Activated T-helper 1 cell treated with anti-CD3 and anti-CD28 coated beads, Interleukin-2, amount 50 U/mL, for 16 hours (primary cell): Measurements from ENCODE around the gene VAT1.

Experiments used
- DNase-seq, 2 donors: peaks; one replicate each; pipeline ENCODE4 v3.0.0-alpha.2; 2020; ENCODE audit warnings: low read depth in 1 of 2, low spot score in 1 of 2

The VAT1 gene

DNA sequence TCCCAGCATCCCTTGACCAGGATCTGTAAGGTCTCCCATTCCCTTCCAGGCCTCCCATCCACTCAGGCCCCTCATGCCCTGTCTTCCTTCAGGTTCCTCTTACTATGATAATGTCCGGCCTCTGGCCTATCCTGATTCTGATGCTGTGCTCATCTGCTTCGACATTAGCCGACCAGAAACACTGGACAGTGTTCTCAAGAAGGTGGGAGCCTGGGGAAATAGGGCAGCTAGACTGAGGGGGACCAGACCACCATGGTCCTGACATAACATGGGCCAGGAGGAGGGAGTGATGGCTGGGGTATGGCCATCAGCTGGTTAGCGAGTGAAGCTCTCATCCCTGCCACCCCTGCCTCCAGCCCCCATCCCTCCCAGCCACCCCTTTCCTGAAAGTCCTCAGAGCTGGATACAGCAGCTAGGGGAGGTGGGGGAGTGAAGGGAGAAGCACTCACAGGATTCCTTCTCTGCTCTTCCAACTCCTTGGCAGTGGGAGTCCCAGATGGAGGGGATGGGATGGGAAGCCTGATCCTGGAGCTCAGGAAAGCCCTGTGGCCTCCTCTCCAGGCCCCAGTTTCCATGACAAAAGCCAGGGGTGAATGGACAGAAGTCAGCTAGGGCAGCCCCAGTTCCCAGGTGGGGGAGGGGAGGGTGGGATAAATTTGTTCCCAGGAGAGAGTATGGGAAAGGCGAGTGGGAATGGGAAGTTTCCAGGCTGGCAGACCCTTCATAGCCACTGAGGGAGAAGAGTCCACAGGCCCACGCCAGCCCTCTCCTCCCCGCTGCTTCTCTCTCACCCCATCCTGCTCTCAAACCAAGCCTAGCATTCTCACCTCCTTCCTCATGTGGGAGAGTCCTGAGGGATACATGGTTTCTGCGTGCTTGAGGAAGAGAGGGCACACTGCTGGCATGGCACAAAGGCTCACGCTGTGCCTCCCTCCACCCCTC, 5.2 kb upstream of the VAT1 start:
- DNase-seq: no peak

DNA sequence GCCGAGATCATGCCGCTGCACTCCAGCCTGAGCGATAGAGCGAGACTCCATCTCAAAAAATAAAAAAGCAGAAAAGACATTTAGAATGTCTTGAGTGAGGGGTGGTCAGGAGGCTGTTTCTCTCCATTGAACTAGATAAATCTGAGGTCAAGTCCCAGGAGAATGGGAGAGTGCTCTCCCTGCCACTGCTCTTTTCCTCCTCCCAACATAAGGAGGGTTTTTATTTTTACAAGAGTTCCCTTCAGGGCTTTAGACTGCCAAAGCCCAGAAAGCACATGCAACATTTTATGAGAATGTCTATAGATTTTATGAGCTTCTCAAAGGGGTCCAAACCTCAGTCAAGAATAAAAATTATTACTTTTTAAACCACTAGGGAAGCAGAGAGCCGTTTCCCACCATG, 4.4 kb upstream of the VAT1 start:
- DNase-seq: no peak

DNA sequence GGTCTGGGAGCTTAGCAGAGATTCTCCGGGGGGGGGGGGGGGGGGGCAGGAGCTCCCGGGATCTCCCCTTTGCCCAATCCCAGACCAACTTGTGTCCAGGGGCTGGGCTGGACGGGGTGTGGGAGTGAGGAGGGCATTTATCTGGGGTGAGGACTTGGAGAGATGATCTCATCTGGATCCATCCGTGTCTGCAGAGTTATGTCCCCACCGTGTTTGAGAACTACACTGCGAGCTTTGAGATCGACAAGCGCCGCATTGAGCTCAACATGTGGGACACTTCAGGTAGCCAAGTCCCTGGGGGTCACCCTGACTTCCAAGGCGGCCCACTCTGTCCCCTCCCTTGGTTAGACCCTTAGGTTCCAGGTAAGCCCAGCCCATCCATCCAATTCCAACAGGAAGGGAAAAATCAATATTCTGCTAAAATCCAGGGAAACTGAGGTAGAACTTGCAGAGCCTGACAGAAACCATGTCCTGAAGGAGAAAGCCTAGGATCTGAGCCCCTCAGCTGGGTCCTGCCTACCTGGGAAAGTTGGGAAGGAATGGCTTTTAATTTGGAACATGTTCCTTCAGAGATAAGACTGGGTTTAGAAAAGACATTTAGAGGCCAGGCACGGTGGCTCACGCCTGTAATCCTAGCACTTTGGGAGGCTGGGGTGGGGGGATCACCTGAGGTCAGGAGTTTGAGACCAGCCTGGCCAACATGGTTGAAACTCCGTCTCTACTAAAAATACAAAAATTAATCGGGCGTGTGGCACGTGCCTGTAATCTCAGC, 3.8 kb upstream of the VAT1 start:
- DNase-seq: no peak

DNA sequence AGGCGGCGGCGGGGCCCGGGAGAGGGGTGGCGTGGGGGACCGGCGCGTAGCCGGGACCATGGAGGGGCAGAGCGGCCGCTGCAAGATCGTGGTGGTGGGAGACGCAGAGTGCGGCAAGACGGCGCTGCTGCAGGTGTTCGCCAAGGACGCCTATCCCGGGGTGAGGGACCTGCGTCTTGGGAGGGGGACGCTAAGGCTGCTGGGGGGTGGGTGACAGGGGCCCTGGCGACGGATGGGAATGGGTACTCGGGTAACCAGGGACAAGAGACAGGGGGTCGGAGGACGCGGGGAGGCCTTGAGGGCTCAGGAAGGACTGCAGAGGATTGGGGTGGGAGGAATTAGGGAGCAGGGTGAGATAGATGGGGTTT, 3.1 kb upstream of the VAT1 start:
- DNase-seq: no peak

DNA sequence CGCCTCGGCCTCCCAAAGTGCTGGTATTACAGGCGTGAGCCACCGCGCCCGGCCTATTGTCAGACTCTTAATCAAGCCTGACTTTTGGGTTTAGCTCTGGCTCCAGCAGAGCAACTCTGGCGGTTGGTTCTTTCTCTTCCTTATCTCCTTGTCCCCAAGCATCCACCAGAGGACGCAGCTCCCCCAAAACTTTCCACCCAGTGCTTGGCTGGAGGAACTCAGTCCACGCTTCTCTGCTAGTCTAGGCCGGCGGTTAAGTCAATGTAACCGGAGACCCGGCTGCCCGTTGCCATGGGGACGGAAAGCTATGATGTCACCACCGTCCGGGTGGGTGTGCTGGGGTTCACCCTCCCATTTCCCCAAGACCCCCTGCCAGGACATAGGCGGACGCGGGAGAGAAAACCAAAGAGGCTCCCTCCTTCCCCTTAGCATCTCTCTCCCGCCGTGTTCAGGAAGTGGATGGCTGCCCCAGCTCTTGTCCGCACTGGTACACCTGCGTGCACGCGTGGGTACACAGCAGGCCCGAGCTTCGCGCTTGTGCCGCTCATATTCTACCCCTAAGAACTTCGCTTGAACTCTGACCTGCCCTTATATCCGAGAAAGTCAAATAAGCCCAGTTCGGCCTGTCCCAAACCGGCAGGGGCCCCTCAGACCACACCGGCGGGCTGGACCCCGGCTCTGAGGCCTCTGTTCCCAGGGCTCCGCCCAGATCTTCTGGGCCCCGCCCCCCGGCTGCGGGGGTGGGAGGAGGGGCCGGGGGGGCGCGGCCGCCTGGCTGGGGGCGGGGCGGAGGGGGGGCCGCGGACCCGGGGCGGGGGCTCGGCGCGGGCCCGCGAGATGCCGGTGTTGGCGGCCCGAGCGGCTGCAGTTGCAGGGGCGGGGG, 2.5 kb upstream of the VAT1 start, which contains the start of gene RND2:
Gene RND2, plus strand, starts transcription at position 825 of the 883 bp plus-strand sequence. CDS start 117 bp downstream, outside the sequence.
- peak; percentile 53 to 63 for DNase-seq

DNA sequence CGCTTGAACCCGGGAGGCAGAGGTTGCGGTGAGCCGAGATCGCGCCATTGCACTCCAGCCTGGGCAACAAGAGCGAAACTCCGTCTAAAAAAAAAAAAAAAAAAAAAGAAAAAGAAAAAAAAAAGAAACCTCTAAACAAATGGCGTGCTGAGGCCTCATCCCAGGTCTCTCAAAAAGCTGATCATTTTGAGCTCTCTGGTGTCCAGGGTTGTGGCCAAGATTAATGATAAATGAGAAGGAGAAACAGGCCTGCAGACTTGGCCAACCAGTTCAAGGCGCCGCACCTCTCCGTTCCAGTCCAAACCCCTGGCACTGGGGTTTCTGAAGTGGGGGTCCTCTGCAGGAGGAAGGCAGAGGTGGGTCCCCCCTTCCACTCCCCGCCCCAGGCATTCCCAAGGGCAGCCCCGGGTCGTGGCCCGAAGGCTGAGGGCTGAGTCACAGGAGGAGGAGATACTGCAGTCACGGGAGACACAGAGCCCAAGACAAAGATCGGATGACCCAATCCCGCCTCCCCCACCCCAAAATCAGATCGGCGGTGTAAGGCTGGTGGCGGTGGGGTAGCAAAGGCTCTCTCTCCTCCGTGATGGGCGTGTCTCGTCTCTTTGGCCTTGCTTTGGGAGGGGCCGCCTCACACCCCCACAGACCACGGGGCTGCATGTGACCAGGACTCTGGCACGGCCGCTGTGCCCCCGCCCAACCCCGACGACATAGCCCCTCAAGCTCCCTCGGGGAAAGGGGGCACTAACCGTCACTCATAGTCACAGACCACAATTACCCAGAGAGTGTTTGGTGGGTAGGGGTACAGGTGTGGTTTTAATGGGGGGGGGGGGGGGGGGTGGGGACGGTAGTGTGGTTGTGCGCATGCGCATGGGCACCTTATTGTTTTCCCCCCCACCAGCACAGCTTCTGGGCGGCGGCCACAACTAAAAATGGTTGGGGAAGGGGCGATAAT, 1.1 kb downstream of the VAT1 start:
- no peak for DNase-seq

DNA sequence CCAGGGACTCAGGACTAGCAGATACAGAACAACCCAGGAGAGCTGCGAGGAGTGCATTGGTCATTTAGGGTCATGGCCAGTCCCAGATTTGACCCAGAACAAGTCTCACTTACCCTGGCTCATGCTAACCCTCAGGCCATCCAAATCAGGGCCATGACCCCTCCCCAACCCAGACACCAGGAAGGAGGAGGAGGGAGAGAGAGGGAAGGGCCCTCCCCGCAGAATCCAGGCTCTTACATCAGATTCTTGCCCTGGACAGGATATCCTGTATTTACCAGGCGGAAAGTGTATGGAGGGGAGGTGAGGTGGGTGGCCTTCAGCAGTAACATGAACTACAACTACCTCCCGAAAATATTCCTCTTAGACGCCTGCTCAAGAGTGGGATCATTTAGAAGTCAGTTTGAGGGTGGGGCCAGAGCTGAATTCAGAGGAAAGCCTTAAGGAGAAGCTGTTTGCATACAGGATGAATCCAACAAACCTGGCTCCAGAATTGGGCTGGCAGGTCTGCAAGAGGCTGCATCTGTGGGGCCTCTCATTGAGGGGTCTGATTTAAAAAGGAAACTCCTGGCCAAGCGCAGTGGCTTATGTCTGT, 2.1 kb downstream of the VAT1 start:
- no peak for DNase-seq

DNA sequence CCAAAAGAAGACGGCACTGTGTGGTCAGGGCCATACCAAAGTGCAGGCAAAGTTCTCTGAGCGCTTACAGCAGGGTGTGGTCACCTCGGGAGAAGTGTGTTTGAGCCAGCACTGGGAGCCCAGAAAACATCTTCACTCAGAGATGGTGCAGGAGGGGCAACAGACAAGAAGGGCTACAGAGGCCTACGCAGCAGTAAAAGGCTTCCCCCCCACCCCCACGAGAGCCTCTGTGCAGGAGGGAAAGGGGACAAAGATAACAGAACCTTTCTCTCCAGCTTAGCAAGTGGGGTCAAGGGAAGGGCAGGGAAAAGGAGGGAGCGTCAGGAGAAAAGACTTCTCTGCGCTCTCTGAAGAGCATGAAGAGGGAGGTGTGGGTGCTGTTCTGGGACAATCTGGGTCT, 2.8 kb downstream of the VAT1 start:
- DNase-seq: no peak

DNA sequence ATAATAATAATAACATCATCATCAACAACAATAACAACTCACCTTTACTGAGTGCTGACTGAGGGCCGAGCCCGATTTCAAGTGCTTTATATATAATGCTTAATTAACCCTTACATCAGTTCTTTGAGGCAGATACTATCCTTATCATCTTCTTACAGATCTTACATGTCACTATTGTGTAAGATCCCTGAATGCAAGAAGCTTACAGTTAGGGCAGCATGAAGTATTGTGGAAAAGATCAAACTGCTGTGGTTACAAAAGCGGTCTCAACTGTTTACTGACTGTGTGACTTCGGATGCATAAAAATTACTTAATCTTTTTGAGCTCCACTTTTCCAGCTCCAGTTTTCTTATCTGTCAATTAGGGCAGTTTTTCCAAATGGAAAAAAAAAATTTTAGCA, 3.3 kb downstream of the VAT1 start:
- DNase-seq: no peak

DNA sequence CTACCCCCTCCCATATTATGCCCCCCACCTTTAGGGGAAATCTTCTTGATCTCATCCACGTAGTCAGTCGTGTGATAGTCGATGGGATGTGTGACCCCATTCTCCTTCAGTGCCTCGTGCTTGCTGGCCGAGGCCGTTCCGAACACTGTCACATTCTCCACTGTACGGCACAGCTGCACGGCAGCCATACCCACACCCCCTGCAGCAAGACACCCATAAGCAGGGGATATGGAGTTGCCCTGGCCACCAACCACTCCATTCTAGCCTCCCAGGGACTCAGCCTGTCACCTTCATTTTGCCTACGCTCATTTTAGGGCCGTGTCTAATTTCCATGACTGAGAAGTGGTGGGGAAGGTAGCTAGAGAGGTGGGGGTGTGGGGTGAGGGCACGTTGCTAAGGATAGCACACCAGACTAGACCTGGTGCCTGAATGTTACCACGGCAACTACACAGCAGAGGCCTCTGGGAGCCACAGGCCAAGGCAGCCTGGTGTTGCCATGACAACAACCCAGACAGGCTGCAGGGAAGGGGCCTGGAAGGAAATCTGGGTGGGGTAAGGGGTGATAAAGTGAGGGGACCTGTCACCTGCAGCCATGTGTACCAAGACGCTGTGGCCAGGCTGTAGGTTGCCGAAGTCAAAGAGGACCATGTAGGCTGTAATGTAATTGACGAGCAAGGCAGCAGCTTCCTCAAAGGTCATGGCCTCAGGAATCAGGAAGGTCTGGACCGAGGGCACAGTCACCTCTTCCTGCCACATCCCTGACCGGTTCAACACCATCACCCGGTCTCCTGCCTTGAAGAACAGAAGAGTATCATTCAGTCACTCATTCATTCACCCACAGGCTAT, 4.0 kb downstream of the VAT1 start:
- no peak for DNase-seq

DNA sequence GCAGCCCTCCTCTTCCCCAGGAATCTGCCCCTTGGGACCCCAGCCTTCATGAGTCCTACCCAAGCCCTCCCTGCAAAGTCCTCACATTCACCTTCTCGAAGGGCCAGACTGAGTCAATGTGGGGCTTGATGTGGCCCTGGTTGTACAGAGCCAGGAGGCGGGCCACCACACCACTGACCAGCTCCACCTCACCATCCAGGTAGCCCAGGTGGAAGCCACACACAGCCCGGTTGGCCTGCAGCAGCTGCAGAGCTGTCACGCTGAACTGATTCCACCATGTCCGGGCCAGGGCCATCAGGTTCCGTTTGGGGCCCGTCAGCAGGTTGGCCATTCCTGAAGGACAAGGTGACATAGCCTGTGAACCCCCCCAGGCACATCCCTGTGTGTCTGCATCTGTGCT, 6.0 kb downstream of the VAT1 start:
- no peak for DNase-seq

DNA sequence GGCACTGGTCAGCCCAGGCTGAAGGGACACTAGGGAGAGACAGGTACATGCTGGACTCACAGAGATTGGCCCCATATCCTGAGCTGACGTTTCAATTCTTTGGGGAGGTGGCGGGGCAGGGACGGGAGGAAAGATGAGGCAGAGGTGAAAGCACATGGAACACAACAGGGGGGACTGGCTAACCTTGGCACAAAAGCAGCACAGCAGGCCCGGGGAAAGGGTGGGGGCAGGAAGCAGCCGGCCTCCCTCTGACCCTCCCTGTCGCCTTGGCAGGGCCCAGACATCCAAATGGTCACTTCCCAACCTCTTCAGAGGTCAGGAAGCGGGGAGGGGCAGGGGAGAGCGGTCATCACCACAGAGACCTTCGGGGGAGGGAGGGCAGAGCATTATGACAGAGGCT, 6.6 kb downstream of the VAT1 start:
- no peak for DNase-seq

DNA sequence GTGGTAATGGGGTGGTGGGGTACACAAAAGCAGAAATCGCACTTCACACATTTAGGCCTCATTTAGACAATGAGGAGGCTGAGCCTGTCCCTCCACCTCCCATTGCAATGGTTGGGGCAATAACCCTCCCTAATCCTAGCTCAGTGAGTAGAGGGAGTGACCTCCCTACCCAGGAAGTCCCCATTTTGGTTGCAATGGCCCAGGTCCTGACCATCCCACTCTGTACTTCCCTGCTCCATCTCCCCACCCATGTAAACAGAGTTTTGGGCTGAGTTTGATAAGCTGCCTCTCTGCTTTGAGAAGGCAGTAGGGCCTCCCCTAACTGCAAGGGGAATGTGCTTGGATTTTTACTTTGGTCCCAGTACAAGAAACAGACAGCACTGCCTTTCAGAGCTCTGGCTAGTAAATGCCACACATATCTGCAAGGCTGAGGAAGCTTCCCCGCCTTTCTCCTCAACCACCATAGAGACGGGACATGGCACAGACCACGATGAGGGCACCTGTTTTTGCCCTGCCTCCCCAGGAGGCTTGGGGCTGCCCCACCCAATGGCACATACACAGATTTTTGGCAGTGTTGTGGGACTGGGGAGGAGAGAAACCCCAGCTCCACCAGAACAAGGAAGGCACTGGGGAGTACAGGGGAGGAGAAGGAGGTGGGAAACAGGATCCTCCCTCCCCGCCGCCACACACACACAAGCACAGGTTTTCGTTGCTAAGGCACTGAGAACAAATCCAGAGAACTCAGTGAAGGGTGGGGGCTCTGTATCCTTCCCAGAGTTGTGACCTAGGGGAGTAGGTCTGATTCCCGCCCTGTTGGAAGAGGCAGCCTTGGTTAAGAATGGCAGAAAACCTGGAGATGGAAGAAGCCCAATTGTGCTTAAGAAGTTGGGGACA, 7.3 kb downstream of the VAT1 start:
- DNase-seq: no peak

DNA sequence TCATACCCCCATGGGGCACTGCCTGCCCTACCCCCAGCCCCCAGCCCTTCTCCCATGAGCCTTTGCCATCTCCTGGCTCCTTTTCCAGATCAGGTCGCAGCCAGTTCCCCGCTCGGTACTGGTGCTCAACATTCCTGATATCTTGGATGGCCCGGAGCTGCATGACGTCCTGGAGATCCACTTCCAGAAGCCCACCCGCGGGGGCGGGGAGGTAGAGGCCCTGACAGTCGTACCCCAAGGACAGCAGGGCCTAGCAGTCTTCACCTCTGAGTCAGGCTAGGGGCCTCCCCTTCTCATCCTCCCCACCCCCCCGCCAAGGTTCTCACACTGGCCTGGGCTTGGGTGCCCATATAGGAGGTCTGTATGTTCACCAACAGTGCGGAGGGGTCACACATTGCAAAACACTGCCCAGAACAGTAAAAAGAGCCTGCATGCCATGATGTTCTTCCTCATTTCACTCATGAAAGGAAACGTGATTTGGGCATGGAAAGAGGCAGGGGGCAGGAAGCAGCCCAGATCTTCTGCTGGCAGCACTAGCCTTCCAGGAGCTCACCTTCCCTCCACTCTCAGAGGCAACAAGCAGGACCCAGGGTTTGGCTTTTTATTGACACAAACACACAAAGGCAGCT, 8.1 kb downstream of the VAT1 start:
- DNase-seq: no peak

DNA sequence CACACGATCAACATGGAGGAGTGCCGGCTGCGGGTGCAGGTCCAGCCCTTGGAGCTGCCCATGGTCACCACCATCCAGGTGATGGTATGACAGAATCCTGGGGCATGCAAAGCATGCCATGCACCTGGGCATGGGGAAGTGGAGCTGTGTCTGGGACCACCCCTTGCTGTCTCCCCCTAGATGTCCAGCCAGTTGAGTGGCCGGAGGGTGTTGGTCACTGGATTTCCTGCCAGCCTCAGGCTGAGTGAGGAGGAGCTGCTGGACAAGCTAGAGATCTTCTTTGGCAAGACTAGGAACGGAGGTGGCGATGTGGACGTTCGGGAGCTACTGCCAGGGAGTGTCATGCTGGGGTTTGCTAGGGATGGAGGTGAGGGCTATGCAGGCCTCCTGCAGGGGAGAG, 8.9 kb downstream of the VAT1 start:
- no peak for DNase-seq

DNA sequence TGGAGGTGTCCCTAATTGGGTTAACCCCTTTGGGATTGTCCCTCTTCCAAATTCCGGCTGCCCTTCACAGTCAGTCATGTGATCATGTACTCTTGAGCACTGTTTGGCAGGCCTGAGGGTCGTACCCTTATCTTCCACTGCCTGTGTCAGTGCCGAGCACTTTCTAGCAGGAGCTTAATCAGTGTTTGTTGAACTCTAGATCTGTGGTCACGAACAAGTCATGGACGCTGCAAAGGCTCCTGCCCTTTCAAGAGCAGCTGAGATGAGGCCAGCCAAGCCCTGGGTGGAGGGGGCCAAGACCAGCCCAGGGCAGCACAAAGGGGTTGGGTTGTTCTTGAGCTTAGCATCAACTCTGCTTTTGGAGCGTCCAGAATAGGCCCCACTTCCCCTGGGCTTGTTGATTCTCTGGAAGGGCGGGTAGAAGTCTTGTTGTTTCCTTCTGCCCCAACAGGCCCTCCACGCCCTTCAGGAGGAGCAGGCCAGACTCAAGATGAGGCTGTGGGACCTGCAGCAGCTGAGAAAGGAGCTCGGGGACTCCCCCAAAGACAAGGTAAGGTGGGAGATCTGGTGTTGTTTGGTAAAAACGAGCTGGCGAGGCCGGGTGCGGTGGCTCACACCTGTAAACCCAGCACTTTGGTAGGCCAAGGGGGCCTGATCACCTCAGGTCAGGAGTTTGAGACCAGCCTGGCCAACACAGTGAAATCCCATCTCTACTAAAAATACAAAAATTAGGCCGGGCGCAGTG, 10.3 kb downstream of the VAT1 start:
- no peak for DNase-seq
